Gastroesophageal sphincter (tissue), 3 donors: ENCODE measurements around the gene TMEM31.

ENCODE experiments used
- CTCF ChIP-seq, 4 experiments: fragments of 200-600 bp in 2 of 4; fragments of 450-650 bp in 2 of 4; sonication (generic) in 1 of 4; IDR thresholded peaks; one replicate each; pipeline ENCODE4 v1.5.1; 2017 to 2019; ENCODE audit warnings: antibody characterized with exemption in 4 of 4, mild to moderate bottlenecking in 2 of 4, moderate library complexity in 2 of 4
- EP300 ChIP-seq: sonication (generic); formaldehyde crosslinking; IDR thresholded peaks from one replicate; pipeline ENCODE4 v1.6.1; 2017; ENCODE audit warnings: antibody characterized with exemption, mild to moderate bottlenecking
- POLR2A ChIP-seq, 2 donors: fragments of 450-650 bp; IDR thresholded peaks; one replicate each; pipeline ENCODE4 v1.6.1; 2017; ENCODE audit warnings: antibody characterized with exemption in 2 of 2, mild to moderate bottlenecking in 2 of 2, moderate library complexity in 1 of 2
- POLR2AphosphoS5 ChIP-seq: sonication (generic); formaldehyde crosslinking; IDR thresholded peaks from one replicate; pipeline ENCODE4 v1.6.1; 2017; ENCODE audit warnings: antibody characterized with exemption

GRCh38 chrX:103697687-103698086, 13.0 kb upstream of the TMEM31 start:
- TF ChIP-seq CTCF (IDR thresholded peaks at IDR 0.05) = no peak
- no peak for TF ChIP-seq POLR2A (IDR thresholded peaks at IDR 0.05)
- no peak for TF ChIP-seq POLR2AphosphoS5
- TF ChIP-seq EP300 = no peak
